HepG2 (cell line): ENCODE measurements around the gene GLI3. TPM values are rescaled to one million over a fixed set of nuclear protein-coding genes. Genes with fewer than 3 reads are reported as not detected.

Experiments
- ATAC-seq: fragments of 200-7000 bp; cut with Tn5 transposase; 3 replicates; pipeline ENCODE4 v1.9.1; 2020; ENCODE audit warnings: mild to moderate bottlenecking, moderate library complexity
- BruUV-seq: library from RNA; stranded (reverse); fragments of 400-500 nt; replicated peaks from 2 replicates; lab custom pipeline; 2021; lab: Mats Ljungman, UMichigan
- CTCF ChIA-PET: fragments of 300-600 bp; formaldehyde crosslinking; extraction: SDS; loops from one replicate; lab custom pipeline; 2021; ENCODE audit warnings: low total read pairs, inconsistent platforms, low intra/inter-chr PET ratio; lab: Yijun Ruan, JAX
- POLR2A ChIA-PET: fragments of 350-600 bp; sonication (Branson Sonifier 250); formaldehyde crosslinking; loops from one replicate; lab custom pipeline; 2020; ENCODE audit warnings: antibody characterized with exemption, inconsistent platforms; lab: Yijun Ruan, JAX
- DNase-seq: peaks from one replicate; pipeline ENCODE4 v3.0.0-alpha.2; 2015; ENCODE audit warnings: low spot score
- FAIRE-seq: peaks from 3 replicates; lab custom pipeline; 2011; peaks lifted over from hg19 to GRCh38; lab: Jason Lieb, UNC
- H2AFZ ChIP-seq: one replicate; pipeline ENCODE4 v1.6.1; 2011; ENCODE audit warnings: low read length, inconsistent platforms
- H3K27ac ChIP-seq: fragments of 300-600 bp; 3 replicates; pipeline ENCODE4 v1.8.0; 2011; ENCODE audit warnings: mixed run types, mild to moderate bottlenecking, mixed read lengths, low read length, inconsistent platforms; ENCODE audit not compliant: insufficient read depth; ENCODE audit errors: extremely low read length
- H3K27me3 ChIP-seq, 2 experiments: fragments of 200-600 bp in 1 of 2; 2 replicates in 1 of 2; 3 replicates in 1 of 2; pipeline versions ENCODE4 v1.6.0 to v1.8.0; 2011; ENCODE audit warnings: low read length in 2 of 2, mild to moderate bottlenecking in 2 of 2, moderate library complexity in 2 of 2, inconsistent platforms in 1 of 2; ENCODE audit not compliant: insufficient read depth in 2 of 2, control insufficient read depth in 1 of 2
- H3K36me3 ChIP-seq, 2 experiments: fragments of 200-600 bp in 1 of 2; replicated peaks in 1 of 2; 2 replicates in 1 of 2; 3 replicates in 1 of 2; pipeline versions ENCODE4 v1.5.1 to v1.8.0; 2011; ENCODE audit warnings: low read length in 2 of 2, inconsistent platforms in 1 of 2; ENCODE audit not compliant: insufficient read depth in 2 of 2, control insufficient read depth in 1 of 2
- H3K4me1 ChIP-seq: 2 replicates; pipeline ENCODE4 v1.5.1; 2012; ENCODE audit warnings: low read length, inconsistent platforms; ENCODE audit not compliant: insufficient read depth
- H3K4me2 ChIP-seq: 2 replicates; pipeline ENCODE4 v1.6.0; 2011; ENCODE audit warnings: low read depth, low read length, inconsistent platforms
- H3K4me3 ChIP-seq, 3 experiments: fragments of 200-600 bp in 1 of 3; sonication (generic), shearing (Covaris generic) in 1 of 3; replicated peaks in 1 of 3; 2 replicates each; pipeline ENCODE4 v1.5.1; 2011 to 2016; ENCODE audit warnings: low read length in 3 of 3, inconsistent platforms in 2 of 3, low read depth in 2 of 3, mild to moderate bottlenecking in 2 of 3, control low read depth in 1 of 3, mixed read lengths in 1 of 3; ENCODE audit not compliant: insufficient read depth in 1 of 3
- H3K79me2 ChIP-seq: one replicate; pipeline ENCODE4 v1.6.1; 2011; ENCODE audit warnings: low read length, inconsistent platforms; ENCODE audit not compliant: insufficient read depth
- H3K9ac ChIP-seq: 2 replicates; pipeline ENCODE4 v1.6.0; 2011; ENCODE audit warnings: mild to moderate bottlenecking, low read depth, low read length, inconsistent platforms; ENCODE audit not compliant: insufficient read depth
- H3K9me3 ChIP-seq: 2 replicates; pipeline ENCODE4 v1.5.1; 2012; ENCODE audit warnings: mild to moderate bottlenecking, low read length
- H4K20me1 ChIP-seq: 2 replicates; pipeline ENCODE4 v1.6.0; 2011; ENCODE audit warnings: inconsistent platforms, mild to moderate bottlenecking, low read length, moderate library complexity; ENCODE audit not compliant: insufficient read depth
- BCL6 ChIP-seq: IDR thresholded peaks from 2 replicates; pipeline ENCODE4 v1.6.1; 2016; ENCODE audit warnings: missing genetic modification reagents, missing compliant biosample characterization
- CSRNP1 ChIP-seq: sonication (generic); formaldehyde crosslinking; IDR thresholded peaks from 2 replicates; pipeline ENCODE4 v1.8.1; 2023; ENCODE audit warnings: mild to moderate bottlenecking, missing genetic modification reagents
- FOXM1 ChIP-seq: sonication (generic); formaldehyde crosslinking; IDR thresholded peaks from 2 replicates; pipeline ENCODE4 v1.5.0; 2020; ENCODE audit warnings: missing genetic modification reagents
- GABPA ChIP-seq, 2 experiments: IDR thresholded peaks; 2 replicates each; pipeline ENCODE4 v1.6.1; 2011 to 2016; ENCODE audit warnings: low read depth in 2 of 2, low read length in 1 of 2, missing biosample characterization in 1 of 2, missing genetic modification characterization in 1 of 2
- HDAC6 ChIP-seq: fragments of 200-600 bp; sonication (generic); IDR thresholded peaks from 2 replicates; pipeline ENCODE4 v1.7.0; 2017; ENCODE audit warnings: mild to moderate bottlenecking, antibody characterized with exemption, low read length, low read depth
- KDM5B ChIP-seq: sonication (generic); formaldehyde crosslinking; IDR thresholded peaks from 2 replicates; pipeline ENCODE4 v1.4.0; 2020; ENCODE audit warnings: missing genetic modification reagents, mild to moderate bottlenecking, borderline replicate concordance
- NFATC3 ChIP-seq: sonication (generic); formaldehyde crosslinking; IDR thresholded peaks from 2 replicates; pipeline ENCODE4 v1.5.1; 2020; ENCODE audit warnings: mild to moderate bottlenecking, missing genetic modification reagents
- SIX1 ChIP-seq: sonication (generic); formaldehyde crosslinking; IDR thresholded peaks from 2 replicates; pipeline ENCODE4 v1.4.0; 2020; ENCODE audit warnings: missing genetic modification reagents, borderline replicate concordance
- SMARCC2 ChIP-seq: fragments of 450-650 bp; IDR thresholded peaks from 2 replicates; pipeline ENCODE4 v1.6.1; 2017; ENCODE audit warnings: antibody characterized with exemption, mild to moderate bottlenecking
- SOX13 ChIP-seq, 3 experiments: fragments of 450-650 bp in 1 of 3; sonication (generic) in 1 of 3; formaldehyde crosslinking in 1 of 3; IDR thresholded peaks in 2 of 3; conservative IDR thresholded peaks in 1 of 3; 2 replicates each; pipeline versions ENCODE4 v1.5.0 to v1.6.1; 2016 to 2020; ENCODE audit warnings: antibody characterized with exemption in 1 of 3, mild to moderate bottlenecking in 1 of 3, missing compliant biosample characterization in 1 of 3, missing genetic modification reagents in 1 of 3, moderate library complexity in 1 of 3
- SSRP1 ChIP-seq: IDR thresholded peaks from 2 replicates; pipeline ENCODE4 v1.6.1; 2016; ENCODE audit warnings: control low read depth
- ZC3H4 ChIP-seq: sonication (generic); formaldehyde crosslinking; IDR thresholded peaks from 2 replicates; pipeline ENCODE4 v1.4.0; 2020; ENCODE audit warnings: missing genetic modification reagents, borderline replicate concordance
- ZFP36 ChIP-seq: fragments of 150-350 bp; IDR thresholded peaks from 2 replicates; pipeline ENCODE4 v1.6.1; 2018; ENCODE audit warnings: borderline replicate concordance, low read length, low read depth; ENCODE audit not compliant: partially characterized antibody
- ZNF263 ChIP-seq: sonication (generic); formaldehyde crosslinking; IDR thresholded peaks from 2 replicates; pipeline ENCODE4 v1.4.0; 2020; ENCODE audit warnings: missing genetic modification reagents
- ZNF441 ChIP-seq: sonication (generic); formaldehyde crosslinking; IDR thresholded peaks from 2 replicates; pipeline ENCODE4 v1.7.0; 2021; ENCODE audit warnings: missing genetic modification reagents, borderline replicate concordance
- ZNF710 ChIP-seq: sonication (generic); formaldehyde crosslinking; IDR thresholded peaks from 2 replicates; pipeline ENCODE4 v1.5.0; 2020; ENCODE audit warnings: mild to moderate bottlenecking, missing genetic modification reagents, borderline replicate concordance
- WGBS: methylation state at CpG from one replicate; pipeline ENCODE4 v1.1.6; 2017; ENCODE audit warnings: low lambda C conversion rate; 5-methylcytosine and 5-hydroxymethylcytosine counted together
- in situ Hi-C: cut with HindIII; loops from 2 replicates; pipeline ENCODE4 v1.10.0; 2017; ENCODE audit warnings: low pct_unique_long_range_greater_than_20kb; ENCODE audit not compliant: extremely low pct_ligation_motif_present
- intact Hi-C: fragments of 100-400 bp; cut with micrococcal nuclease; formaldehyde crosslinking; loops from one replicate; pipeline ENCODE4 v1.10.0; 2022; ENCODE audit not compliant: unreplicated experiment
- polyA plus RNA-seq, 8 experiments: library from polyadenylated mRNA; depleted of rRNA in 3 of 8; stranded (reverse) in 7 of 8; unstranded in 1 of 8; fragments of >200 nt; fragmentation: Illumina TruSeq in 4 of 8; extraction: Trizol in 4 of 8; gene quantifications; 2 replicates each; pipeline versions ENCODE4 v1.2.1 to v1.2.3, GENCODE V29; 2011 to 2016; ENCODE audit warnings: low read depth in 4 of 8, missing spikeins in 1 of 8, mixed read lengths in 1 of 8; ENCODE audit not compliant: insufficient read depth in 1 of 8
- total RNA-seq, 5 experiments: library from RNA; depleted of rRNA; stranded (reverse); fragments of >200 nt; fragmentation: Illumina TruSeq; extraction: Trizol; gene quantifications; 2 replicates each; pipeline ENCODE4 v1.2.3, GENCODE V29; 2016; ENCODE audit warnings: low read depth in 1 of 5

The GLI3 gene
- total and polyA plus RNA-seq, 2 of the 13 experiments (the other 11 are each of a cell fraction or from before 2014, with no cell fraction given), result not detected

- no peak overlapping the region for H3K4me2 ChIP-seq
- ChIA-PET CTCF (no interaction called here), POLR2A (no interaction called here)
- intact Hi-C loops (no loop called here), in situ Hi-C loops (no loop called here)
- H3K9ac ChIP-seq, result no peak overlapping the region
- H2AFZ ChIP-seq, result no peak overlapping the region
- no peak for DNase-seq
- no peak overlapping the region for H3K4me3 ChIP-seq
- no peak for ATAC-seq
- no peaks in the 10 kb centered on the region for H4K20me1 ChIP-seq
- 5% methylated on average over 2 of the region's 2 CpGs for WGBS
- TF ChIP-seq FOXM1 (CRISPR knock-in tag), result no peak
- TF ChIP-seq SOX13 (IDR thresholded peaks at IDR 0.05), result no peak
- TF ChIP-seq SOX13 (CRISPR knock-in tag; conservative IDR thresholded peaks at IDR 0.05 in 1 of 2, IDR thresholded peaks at IDR 0.05 in 1 of 2), result no peak
- TF ChIP-seq SIX1 (CRISPR knock-in tag), result no peak
- no peak for TF ChIP-seq BCL6 (CRISPR knock-in tag)
- TF ChIP-seq ZNF263, result no peak
- TF ChIP-seq ZC3H4 (CRISPR knock-in tag), result no peak
- TF ChIP-seq SSRP1 (CRISPR knock-in tag), result no peak
- no peak for TF ChIP-seq ZNF710
- no peak for TF ChIP-seq ZFP36
- no peak for TF ChIP-seq CSRNP1
- TF ChIP-seq GABPA (IDR thresholded peaks at IDR 0.05; ENCODE audit: low read depth, low read length), result no peak
- TF ChIP-seq GABPA (CRISPR knock-in tag; IDR thresholded peaks at IDR 0.05; ENCODE audit: low read depth), result no peak
- no peak for TF ChIP-seq KDM5B
- no peak for TF ChIP-seq ZNF441 (CRISPR knock-in tag)
- TF ChIP-seq NFATC3 (CRISPR knock-in tag), result no peak
- no peak for TF ChIP-seq HDAC6
- no peak for TF ChIP-seq SMARCC2
- no peak for FAIRE-seq
- no peaks in the 10 kb centered on the region for H3K36me3 ChIP-seq
- no peak overlapping the region for H3K27ac ChIP-seq
- no peaks in the 10 kb centered on the region for H3K27me3 ChIP-seq
- H3K9me3 ChIP-seq, result no peaks in the 10 kb centered on the region
- no peaks in the 10 kb centered on the region for H3K79me2 ChIP-seq
- H3K4me1 ChIP-seq, result no peaks in the 10 kb centered on the region
- BruUV-seq, result no TSS peak
These were observed 69.8 kb downstream of the GLI3 start for GRCh38 chr7:42167206-42167605.
